ENCODE data around the gene RNF151. TPM values are rescaled to one million over a fixed set of nuclear protein-coding genes. Genes with fewer than 3 reads are reported as not detected.
A peak's percentile ranks its signal among the peaks of the same experiment; 100 is the strongest.

The RNF151 gene
- total RNA-seq, 6 donors from 2014 or later: 0.37 TPM; not detected in 5

DNA sequence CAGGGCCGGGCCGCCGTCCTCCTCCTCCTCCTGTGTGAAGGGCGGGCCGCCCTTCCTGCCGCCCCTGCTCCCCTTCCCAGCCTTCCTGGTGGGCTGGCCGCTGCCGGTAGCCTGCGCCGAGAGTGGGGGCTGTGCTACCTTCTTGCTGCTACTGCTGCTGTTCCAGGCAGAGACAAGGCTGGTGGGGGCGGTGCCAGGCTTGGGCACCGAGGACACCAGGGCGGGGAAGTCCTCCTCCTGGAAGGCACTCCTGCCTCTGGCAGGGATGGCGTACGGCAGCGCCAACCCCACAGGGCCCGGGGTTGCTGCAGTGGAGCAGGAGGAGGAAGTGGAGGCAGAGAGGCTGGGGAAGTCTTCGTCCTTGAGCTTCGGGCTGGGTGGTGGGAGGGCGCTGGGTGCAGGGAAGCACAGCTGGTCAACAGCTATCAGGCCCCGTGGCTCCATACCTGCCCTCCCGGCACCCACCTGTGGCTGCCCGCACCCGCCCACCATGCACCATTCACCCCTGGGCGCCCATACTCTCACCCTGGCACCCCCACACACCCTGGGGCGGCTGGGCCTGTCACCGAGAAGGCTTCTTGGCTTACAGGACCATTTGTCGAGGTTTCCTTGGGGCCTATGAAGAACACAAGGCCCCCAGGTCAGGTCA, 33.3 kb downstream of the RNF151 start:
- H3K9me3 ChIP-seq: no peaks in the 10 kb centered on the region
- ATAC-seq (ENCODE audit: low FRiP score in 2 of 2): no peak
- no peak overlapping the region for H3K4me3 ChIP-seq
- peaks cover 15 to 17% (median 16%) of the 10 kb centered on the region in 4 donors for H3K4me1 ChIP-seq
- 91 to 95% methylated on average over 14 to 21 of the region's 28 CpGs for WGBS, 2 donors
- no peak overlapping the region for H3K27ac ChIP-seq
- peak in 1 of 2 donors; percentile 72 for DNase-seq
- peaks cover 30 to 70% (median 59%) of the 10 kb centered on the region in 4 donors for H3K36me3 ChIP-seq
- TF ChIP-seq EP300 (IDR thresholded peaks at IDR 0.05): no peak
- no peak for TF ChIP-seq POLR2AphosphoS5 (IDR thresholded peaks at IDR 0.05)
- TF ChIP-seq, protein P1, sequence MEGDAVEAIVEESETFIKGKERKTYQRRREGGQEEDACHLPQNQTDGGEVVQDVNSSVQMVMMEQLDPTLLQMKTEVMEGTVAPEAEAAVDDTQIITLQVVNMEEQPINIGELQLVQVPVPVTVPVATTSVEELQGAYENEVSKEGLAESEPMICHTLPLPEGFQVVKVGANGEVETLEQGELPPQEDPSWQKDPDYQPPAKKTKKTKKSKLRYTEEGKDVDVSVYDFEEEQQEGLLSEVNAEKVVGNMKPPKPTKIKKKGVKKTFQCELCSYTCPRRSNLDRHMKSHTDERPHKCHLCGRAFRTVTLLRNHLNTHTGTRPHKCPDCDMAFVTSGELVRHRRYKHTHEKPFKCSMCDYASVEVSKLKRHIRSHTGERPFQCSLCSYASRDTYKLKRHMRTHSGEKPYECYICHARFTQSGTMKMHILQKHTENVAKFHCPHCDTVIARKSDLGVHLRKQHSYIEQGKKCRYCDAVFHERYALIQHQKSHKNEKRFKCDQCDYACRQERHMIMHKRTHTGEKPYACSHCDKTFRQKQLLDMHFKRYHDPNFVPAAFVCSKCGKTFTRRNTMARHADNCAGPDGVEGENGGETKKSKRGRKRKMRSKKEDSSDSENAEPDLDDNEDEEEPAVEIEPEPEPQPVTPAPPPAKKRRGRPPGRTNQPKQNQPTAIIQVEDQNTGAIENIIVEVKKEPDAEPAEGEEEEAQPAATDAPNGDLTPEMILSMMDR (IDR thresholded peaks at IDR 0.05): no peak
- H3K27me3 ChIP-seq: no peaks in the 10 kb centered on the region

DNA sequence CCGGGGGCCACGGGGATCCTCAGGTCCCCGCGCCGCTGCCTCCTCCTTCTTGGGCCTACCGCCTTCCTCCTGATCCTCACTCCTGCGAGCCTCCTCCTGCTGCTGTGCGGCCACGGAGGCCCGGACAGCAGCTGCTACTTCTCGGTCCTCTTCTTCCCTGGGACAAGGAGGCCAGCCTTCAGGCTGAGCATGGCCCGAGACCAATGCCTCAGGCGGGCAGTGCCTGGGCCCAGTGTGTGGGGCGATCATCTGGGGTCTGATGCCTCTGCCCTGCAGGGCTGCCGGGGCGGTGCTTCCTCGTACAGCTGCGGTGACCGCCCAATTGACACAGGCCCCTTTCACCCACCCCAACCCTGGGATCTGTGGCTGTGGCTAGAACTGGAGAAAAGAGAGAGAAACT, 34.4 kb downstream of the RNF151 start:
- TF ChIP-seq POLR2AphosphoS5 (IDR thresholded peaks at IDR 0.05) (no peak), POLR2A (IDR thresholded peaks at IDR 0.05) (no peak), EP300 (IDR thresholded peaks at IDR 0.05) (no peak)
- TF ChIP-seq, protein P1 (IDR thresholded peaks at IDR 0.05): no peak
- Histone ChIP-seq H3K4me1 (peaks cover 22 to 28% (median 26%) of the 10 kb centered on the region in 4 donors), H3K27me3 (no peaks in the 10 kb centered on the region), H3K4me3 (no peak overlapping the region), H3K9me3 (no peaks in the 10 kb centered on the region), H3K27ac (no peak overlapping the region), H3K36me3 (peaks cover 30 to 70% (median 59%) of the 10 kb centered on the region in 4 donors)
- 97 to 98% methylated on average over 11 to 19 of the region's 19 CpGs for WGBS, 2 donors
- ATAC-seq (ENCODE audit: low FRiP score in 2 of 2): no peak
- DNase-seq: peak in 1 of 2 donors; percentile 75

DNA sequence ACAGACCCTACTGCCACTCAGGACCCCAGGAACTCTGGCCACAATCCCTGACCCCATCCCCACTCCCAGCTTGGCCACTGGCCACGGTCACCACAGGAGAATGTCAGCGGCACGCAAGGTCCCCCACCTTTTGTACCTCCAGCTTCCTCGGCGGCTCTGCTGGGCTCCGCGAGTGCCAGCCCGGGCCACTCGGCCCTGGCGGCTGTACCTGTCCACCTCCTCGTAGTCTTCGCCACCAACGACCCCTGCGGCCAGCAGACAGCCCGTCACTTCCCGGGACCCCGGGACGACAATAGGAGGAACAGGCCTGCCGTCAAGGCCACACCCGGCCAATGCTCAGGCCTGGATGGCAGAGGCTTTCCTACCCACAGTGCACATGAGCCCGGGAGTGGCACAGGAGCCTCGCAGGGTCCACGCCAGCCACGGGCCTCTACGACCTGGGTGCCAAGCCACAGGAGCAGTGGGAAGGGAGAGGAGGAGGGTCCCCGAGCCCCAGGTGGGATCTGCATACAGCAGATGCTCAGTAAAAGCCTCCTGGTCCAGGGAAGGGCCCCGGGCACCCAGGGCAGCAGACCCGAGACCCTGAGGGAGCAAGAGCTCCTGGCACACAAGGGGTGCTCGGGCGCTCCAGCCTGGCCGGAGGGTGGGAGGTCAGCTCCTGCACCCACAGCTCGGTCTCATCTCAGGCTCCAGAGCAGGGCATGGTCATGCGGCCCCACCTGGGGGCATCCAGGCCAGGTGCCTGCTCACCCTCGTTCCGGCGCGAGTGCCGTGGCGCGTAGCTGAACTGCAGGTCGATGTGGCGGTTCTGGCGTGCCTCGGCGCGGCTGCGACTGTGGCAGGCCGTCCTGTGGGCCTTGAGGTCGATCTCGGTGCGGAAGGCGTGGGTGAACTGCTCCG, 35.0 kb downstream of the RNF151 start:
- Histone ChIP-seq H3K4me1 (peaks cover 24 to 34% (median 30%) of the 10 kb centered on the region in 4 donors), H3K36me3 (peaks cover 30 to 69% (median 58%) of the 10 kb centered on the region in 4 donors), H3K27me3 (no peaks in the 10 kb centered on the region), H3K27ac (no peak overlapping the region), H3K4me3 (no peak overlapping the region), H3K9me3 (no peaks in the 10 kb centered on the region)
- 96 to 97% methylated on average over 30 to 52 of the region's 53 CpGs for WGBS, 2 donors
- TF ChIP-seq POLR2A (IDR thresholded peaks at IDR 0.05): no peak
- TF ChIP-seq, protein P1 (IDR thresholded peaks at IDR 0.05): no peak
- no peak for TF ChIP-seq POLR2AphosphoS5 (IDR thresholded peaks at IDR 0.05)
- no peak for TF ChIP-seq EP300 (IDR thresholded peaks at IDR 0.05)
- no peak for ATAC-seq (ENCODE audit: low FRiP score in 2 of 2)
- peak in 1 of 2 donors; percentile 83 for DNase-seq

DNA sequence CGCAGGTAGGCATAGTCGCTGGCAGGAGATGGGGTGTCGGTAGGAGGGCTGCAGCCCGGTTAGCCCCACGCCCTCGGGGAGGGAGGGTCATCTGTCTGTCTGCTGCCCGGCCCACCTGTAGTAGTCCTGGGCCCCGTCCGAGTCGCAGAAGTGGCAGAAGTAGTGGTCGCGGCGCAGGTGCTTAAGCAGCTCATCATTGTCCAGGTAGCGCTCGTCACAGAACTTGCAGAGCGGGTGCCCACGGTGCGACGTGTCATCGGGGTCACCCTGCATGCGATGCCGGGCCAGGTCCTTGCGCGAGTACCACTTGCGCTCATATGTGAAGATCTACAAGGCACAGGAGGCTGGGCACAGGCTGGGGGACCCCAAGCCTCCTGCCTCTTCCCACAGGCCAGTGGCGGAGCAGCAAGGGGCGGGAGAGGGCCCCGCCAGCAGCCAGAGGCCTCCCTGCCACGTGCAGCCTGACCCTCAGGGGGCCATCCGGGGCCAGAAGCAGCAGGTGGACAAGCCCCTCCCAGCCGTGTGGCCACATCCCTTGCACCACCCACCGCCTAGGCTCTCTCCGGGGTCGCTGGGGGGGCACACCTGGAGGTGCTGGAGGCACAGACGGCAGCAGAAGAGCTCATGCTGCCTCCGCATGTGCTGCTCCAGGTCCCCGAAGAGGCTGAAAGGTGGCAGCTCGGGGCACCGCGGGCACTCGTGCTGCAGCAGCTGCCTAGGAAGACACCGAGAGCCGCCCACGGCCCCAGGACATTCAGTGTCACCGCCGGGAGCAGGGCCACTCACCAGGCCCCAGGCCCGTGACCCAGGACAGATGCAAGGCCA, 36.0 kb downstream of the RNF151 start:
- Histone ChIP-seq H3K4me1 (peaks cover 33 to 44% (median 38%) of the 10 kb centered on the region in 4 donors), H3K27ac (no peak overlapping the region), H3K27me3 (no peaks in the 10 kb centered on the region), H3K4me3 (no peak overlapping the region), H3K9me3 (no peaks in the 10 kb centered on the region), H3K36me3 (peaks cover 30 to 60% (median 55%) of the 10 kb centered on the region in 4 donors)
- ATAC-seq (ENCODE audit: low FRiP score in 2 of 2) (no peak), DNase-seq (peak in 1 of 2 donors; percentile 79)
- TF ChIP-seq POLR2AphosphoS5 (IDR thresholded peaks at IDR 0.05) (no peak), EP300 (IDR thresholded peaks at IDR 0.05) (no peak), POLR2A (IDR thresholded peaks at IDR 0.05) (no peak)
- TF ChIP-seq, protein P1 (IDR thresholded peaks at IDR 0.05): no peak
- WGBS, 2 donors: 91 to 93% methylated on average over 26 to 45 of the region's 47 CpGs
